Stimulated activated CD4-positive, alpha-beta T cell treated with anti-CD3 and anti-CD28 coated beads, Interleukin-15, amount 100 ng/mL, for 48 hours (primary cell): ENCODE data around the gene GRM8.

Source experiments
- DNase-seq, 2 donors: peaks; one replicate each; pipeline ENCODE4 v3.0.0-alpha.2; 2020; ENCODE audit warnings: low read depth in 2 of 2

Gene GRM8

GRCh38 chr7:126806614-126807013 lies 446.1 kb downstream of the GRM8 start:
- DNase-seq: no peak

- no peak for DNase-seq
These were observed 447.4 kb downstream of the GRM8 start for GRCh38 chr7:126805351-126805750.

DNA sequence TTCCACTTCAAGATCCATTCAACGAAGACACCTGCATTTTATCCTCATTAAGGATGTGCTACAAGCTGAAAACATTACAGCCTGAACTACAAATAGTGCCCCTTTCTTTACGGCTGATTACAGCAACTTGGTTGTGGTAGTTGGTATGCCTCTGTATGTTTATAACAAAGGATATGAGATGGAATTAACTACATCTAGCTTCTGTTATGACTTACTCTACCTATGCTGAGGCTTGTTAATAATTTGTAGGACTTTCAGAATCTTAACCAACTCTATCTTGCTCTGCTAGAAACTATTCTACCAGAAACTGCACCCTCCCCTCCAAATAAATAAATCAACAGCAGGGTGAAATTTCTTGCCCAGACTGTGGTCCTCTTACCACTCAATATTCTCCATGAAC lies 448.1 kb downstream of the GRM8 start:
- no peak for DNase-seq

GRCh38 chr7:126803990-126804389 lies 448.8 kb downstream of the GRM8 start:
- no peak for DNase-seq

GRCh38 chr7:126803060-126803665 lies 449.6 kb downstream of the GRM8 start:
- peak; percentile 0 to 8 for DNase-seq

DNA sequence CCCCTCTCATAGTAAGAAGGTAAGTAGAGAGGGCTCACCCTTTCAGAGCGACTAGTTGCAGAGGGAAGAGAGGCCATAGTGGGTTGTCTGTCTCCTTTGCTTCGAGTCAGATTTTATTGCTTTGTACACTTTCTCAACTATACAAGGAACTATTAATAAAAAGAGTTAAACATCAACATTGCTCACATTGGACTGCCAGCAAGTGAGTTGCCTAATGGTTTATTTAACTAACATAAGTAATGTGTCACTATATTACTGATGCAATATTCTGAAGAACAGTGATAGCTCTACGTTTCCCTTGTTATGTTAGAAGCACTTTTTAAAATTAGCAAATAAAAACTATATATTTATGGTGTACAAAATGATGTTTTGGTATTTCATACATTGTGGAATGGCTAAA lies 451.0 kb downstream of the GRM8 start:
- DNase-seq: no peak

DNA sequence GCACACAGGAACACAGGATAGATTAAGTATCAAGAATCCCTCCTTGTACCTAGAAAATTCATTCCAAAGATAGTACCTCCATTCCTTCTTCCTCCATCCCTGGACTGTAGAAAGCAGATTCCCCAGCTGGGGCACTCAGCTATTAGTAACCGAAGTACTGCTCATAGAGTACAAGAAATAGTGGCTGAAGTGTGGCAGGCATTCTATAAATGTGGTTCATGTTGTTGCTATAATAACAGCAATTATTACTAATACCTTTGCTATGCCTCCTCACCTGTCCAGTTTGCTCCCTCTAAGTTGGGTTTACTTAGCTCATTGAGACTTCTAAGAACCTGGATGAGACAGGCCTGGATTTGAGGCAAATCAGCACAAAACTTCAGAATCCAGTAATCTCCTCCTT lies 453.2 kb downstream of the GRM8 start:
- DNase-seq: no peak

DNA sequence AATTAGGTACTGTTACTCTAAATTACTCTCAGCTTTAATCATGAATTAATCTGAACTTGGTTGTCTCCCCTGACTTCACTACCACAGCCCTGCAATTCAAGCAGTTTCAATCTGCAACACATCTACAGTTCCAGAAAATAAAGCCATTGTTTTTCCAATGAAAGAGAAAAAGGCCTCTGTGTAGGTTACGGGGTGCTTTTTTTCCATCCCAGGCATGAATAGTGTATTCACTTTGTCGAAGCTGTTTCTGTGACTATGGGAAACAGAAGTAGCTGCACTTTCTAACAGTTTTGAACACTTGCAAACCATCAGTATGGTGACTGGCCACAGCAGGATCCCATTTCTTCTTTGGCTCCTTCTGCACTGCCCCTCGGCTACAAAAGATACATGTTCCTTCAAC lies 460.2 kb downstream of the GRM8 start:
- no peak for DNase-seq

GRCh38 chr7:126791306-126791705 lies 461.4 kb downstream of the GRM8 start:
- no peak for DNase-seq

DNA sequence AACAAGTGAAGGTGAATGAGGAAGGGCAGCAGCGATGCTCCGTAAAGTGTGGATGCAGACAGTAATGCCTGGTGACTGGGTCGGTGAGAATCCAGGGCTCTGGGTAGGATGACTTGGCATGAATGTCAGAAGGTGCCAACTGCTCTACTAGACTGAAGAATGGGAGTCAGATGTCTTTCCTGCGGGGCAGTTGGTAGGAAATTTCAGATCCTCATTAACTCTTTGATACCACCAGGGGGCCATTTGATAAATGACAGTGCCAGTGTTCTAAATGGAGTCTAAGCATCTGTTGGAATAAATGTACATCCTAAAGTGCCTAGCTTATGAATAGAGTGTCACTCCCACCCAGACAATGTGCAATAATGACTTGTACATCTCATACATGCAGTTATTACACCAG lies 462.0 kb downstream of the GRM8 start:
- DNase-seq: no peak

DNA sequence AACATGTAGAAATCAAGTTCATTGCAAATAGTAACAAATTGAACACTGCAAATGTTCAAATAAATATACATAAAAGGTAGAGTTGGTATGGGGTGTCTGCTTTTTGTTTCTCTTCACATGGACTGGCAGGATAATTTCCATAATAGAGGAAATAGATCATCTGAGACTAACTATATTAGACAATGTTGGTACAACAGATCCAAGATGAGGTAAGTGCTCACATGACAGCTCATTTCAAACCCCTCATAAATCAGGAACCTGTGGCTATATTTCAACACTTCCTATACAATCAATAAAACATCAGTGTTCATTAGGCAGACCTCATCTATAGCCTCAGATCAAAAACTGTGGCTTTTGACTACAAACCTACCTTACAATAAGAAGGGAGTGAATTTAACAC lies 469.1 kb downstream of the GRM8 start:
- DNase-seq: no peak

- no peak for DNase-seq
These were observed 471.7 kb downstream of the GRM8 start for GRCh38 chr7:126780993-126781392.

DNA sequence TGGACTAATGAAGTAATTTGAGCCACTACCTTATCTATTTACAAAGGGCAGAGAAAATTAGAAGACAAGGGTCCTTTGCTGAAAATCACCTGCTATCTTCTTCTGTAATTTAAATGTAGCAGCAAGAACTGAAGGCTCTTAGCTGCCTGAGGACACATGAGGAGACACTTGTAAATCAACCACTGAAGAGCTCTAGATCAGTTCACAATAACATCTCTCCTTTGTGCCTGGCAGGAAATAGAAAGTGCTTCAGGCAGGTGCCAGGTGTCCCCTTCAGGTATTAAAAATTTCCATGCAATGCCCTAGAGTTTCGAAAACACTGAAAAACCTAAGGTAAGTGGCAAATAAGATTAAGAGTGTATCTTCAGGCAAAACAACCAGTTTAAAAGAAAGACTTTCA lies 474.6 kb downstream of the GRM8 start:
- DNase-seq: no peak

- DNase-seq: no peak
These were observed 476.2 kb downstream of the GRM8 start for GRCh38 chr7:126776498-126776897.

- no peak for DNase-seq
These were observed 478.7 kb downstream of the GRM8 start for GRCh38 chr7:126774077-126774476.

GRCh38 chr7:126768836-126769235 lies 483.9 kb downstream of the GRM8 start:
- DNase-seq: no peak

DNA sequence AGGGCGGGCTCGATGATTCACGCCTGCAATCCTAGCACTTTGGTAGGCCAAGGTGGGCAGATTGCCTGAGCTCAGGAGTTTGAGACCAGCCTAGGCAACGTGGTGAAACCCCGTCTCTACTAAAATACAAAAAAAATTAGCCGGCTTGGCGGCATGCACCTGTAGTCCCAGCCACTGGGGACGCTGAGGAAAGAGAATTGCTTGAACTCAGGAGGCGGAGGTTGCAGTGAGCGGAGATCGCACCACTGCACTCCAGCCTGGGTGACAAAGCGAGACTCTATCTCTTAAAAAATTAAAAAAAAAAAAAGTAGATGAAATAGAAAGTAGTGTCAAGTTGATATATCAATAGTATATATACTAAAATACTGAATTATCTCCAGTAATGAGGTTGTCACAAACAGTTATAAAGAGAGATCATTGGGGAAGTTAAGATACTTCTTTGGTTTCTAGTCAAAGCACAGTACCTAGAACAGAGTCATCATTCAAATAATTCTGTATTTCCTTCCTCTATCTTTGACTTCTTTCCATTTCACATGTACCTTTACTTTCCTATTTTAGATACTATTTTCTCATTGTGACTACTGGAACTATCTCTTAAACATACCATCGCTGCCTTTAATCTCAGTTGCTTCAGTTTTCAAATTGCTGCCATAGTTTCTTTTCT lies 491.7 kb downstream of the GRM8 start:
- DNase-seq: no peak

DNA sequence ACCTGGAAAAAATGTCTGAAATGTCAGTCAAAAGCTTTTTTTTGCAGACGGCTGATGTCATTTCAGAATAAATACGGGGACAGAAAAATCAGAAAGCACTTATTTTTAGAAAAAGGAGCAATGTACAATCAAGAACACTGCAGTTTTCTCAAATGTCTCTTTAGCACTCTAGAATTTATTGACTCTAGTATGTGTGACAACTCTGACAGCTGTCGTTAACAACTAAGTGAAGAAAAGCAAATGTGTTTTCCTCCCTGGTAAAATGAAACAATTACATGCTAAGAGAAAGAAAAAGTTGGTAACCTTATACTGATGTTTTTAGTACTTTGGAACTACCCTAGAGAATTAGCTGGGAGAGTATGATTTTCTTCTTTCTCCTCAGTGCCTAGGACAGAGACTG lies 497.4 kb downstream of the GRM8 start:
- no peak for DNase-seq

- no peak for DNase-seq
These were observed 502.4 kb downstream of the GRM8 start for GRCh38 chr7:126750207-126750911.

DNA sequence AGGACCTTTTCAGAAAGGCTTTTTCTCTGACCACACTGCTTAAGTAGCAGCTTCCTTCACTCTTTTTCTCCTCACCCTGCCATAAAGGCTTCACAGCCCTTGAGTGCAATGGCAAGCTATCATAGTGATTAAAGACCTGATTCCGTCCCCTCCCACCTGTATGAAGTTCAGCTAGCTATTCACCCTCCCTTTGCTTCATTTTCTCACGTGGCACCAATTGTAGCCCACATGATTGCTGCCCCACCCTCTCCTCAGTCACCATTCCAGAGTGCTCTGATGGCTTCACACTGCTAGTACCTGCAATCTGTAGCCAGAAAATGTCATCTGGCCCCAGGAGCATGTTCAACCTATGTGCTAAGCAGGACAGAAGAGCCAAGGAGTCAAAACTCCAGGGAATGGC lies 523.8 kb downstream of the GRM8 start:
- no peak for DNase-seq

GRCh38 chr7:126727930-126728391 lies 524.8 kb downstream of the GRM8 start:
- DNase-seq: no peak

DNA sequence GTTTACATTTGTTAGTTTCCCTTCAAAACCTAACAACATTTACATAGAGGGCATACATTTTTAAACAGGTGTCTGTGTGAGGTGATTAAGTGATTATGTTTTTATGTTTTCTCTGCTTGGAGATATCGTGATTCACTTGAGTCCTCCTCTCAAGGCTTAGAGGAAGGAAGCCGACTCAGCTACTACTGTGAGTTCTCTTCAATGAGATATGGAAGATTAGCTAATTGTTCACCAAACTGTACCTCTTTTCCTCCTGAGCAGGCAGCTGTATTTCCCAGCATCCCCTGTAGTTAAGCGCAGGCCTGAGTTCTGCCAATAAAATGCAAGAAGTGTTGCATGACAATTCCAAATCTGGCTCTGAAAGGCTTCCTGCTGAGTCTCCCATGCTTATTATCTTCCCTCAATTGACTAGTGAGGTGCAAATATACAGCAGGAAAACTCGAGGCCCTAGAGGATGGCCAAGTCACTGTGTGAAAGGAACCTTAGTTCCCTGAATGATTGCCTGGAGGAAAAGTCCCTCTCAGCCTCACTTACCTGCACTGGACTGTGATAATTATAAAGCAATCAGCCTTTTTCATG lies 528.7 kb downstream of the GRM8 start:
- DNase-seq: no peak

DNA sequence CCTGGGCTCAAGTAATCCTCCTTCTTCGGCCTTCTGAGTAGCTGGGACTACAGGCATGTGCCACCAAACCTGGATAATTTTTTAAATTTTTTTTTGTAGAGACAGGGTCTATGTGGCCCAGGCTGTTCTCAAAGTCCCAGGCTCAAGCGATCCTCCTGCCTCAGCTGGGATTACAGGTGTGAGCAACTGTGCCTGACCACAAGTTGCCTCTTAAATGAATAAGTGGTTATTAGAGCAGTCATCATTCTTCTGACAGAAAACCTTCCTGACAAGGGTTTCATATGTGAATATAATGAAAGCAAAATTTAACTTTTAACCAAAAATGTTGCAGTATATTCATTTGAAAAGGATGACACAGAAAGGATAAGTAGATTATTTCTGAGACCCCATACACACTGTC lies 532.5 kb downstream of the GRM8 start:
- DNase-seq: no peak
